HG02981 (cell line): Measurements from ENCODE around the gene SNAPC2.
"Not testable (repeated sequence)": the region's sequence is repeated elsewhere in the genome, so short reads cannot be mapped to it uniquely, and the experiment has no call there.

Experiments used
- ATAC-seq: cut with Tn5 transposase; IDR thresholded peaks from one replicate; pipeline ENCODE4 v1.9.1; 2021; ENCODE audit warnings: mild to moderate bottlenecking, moderate library complexity; ENCODE audit not compliant: unreplicated experiment

Gene SNAPC2

GRCh38 chr19:7921302-7921966, 1.3 kb downstream of the SNAPC2 start:
- no peak for ATAC-seq

GRCh38 chr19:7921967-7922835, 2.1 kb downstream of the SNAPC2 start:
- ATAC-seq: no peak

GRCh38 chr19:7922836-7923195, 2.7 kb downstream of the SNAPC2 start:
- no peak for ATAC-seq

- no peak for ATAC-seq
These were observed 3.4 kb downstream of the SNAPC2 start for GRCh38 chr19:7923295-7924191.

GRCh38 chr19:7924241-7924640, 4.1 kb downstream of the SNAPC2 start:
- ATAC-seq: no peak

GRCh38 chr19:7924651-7925170, 4.6 kb downstream of the SNAPC2 start:
- ATAC-seq: no peak

GRCh38 chr19:7925171-7925851, 5.2 kb downstream of the SNAPC2 start:
- no peak for ATAC-seq

- no peak for ATAC-seq
These were observed 6.0 kb downstream of the SNAPC2 start, which contains the start of gene CTXN1 for GRCh38 chr19:7926021-7926726. Gene CTXN1, minus strand, starts transcription at chr19:7926135. Its CDS starts 597 bp downstream, at chr19:7925538.

GRCh38 chr19:7926727-7927604, 6.8 kb downstream of the SNAPC2 start:
- no peak for ATAC-seq

GRCh38 chr19:7927605-7928333, 7.6 kb downstream of the SNAPC2 start:
- ATAC-seq: no peak

GRCh38 chr19:7928334-7928706, 8.2 kb downstream of the SNAPC2 start:
- no peak for ATAC-seq

GRCh38 chr19:7928741-7929701, 8.9 kb downstream of the SNAPC2 start:
- ATAC-seq: no peak

GRCh38 chr19:7930030-7930429, 9.9 kb downstream of the SNAPC2 start:
- ATAC-seq: not testable (repeated sequence)

- ATAC-seq: no peak
These were observed 10.6 kb downstream of the SNAPC2 start for GRCh38 chr19:7930765-7931164.

- ATAC-seq: no peak
These were observed 11.3 kb downstream of the SNAPC2 start for GRCh38 chr19:7931221-7932061.

GRCh38 chr19:7932276-7932929, 12.3 kb downstream of the SNAPC2 start:
- no peak for ATAC-seq
